ENCODE measurements around the gene ST3GAL3.
"Not testable (repeated sequence)": the region's sequence is repeated elsewhere in the genome, so short reads cannot be mapped to it uniquely, and the experiment has no call there.

ST3GAL3 gene

GRCh38 chr1:43824795-43825194 lies 117.5 kb downstream of the ST3GAL3 start:
- H3K4me3 ChIP-seq (ENCODE audit: low read length): no peak overlapping the region
- DNase-seq (ENCODE audit: low read depth): peak; percentile 33
- no peak for TF ChIP-seq CTCF (IDR thresholded peaks at IDR 0.05; ENCODE audit: insufficient read depth, low read depth, low read length, missing control alignments)

- TF ChIP-seq CTCF (IDR thresholded peaks at IDR 0.05; ENCODE audit: insufficient read depth, low read depth, low read length, missing control alignments): no peak
- H3K4me3 ChIP-seq (ENCODE audit: low read length): no peak overlapping the region
- DNase-seq (ENCODE audit: low read depth): no peak
Measured at GRCh38 chr1:43828574-43828973, 121.2 kb downstream of the ST3GAL3 start.

- no peak for TF ChIP-seq CTCF (IDR thresholded peaks at IDR 0.05; ENCODE audit: insufficient read depth, low read depth, low read length, missing control alignments)
- no peak overlapping the region for H3K4me3 ChIP-seq (ENCODE audit: low read length)
- DNase-seq (ENCODE audit: low read depth): no peak
Measured at GRCh38 chr1:43830802-43831201, 123.5 kb downstream of the ST3GAL3 start.

DNA sequence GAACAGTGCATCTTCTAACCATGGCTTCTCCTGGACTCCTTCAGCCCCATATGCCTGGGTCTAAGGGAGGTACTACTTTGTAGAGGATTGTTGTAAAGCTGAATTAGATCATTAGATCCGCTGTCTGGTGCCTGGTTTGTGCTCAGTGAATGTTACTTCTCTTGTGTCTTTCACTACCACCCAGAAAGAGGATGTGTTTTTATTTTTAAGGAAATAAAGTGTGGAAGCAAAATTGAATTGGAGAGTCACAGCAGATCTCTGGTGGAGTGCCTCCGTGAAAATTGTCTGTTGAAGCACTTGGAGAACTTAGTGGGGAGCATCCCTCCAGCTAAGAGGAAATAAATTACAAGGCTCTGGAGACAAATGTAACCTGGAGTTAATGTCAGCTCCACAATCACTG lies 124.5 kb downstream of the ST3GAL3 start:
- TF ChIP-seq CTCF (IDR thresholded peaks at IDR 0.05; ENCODE audit: insufficient read depth, low read depth, low read length, missing control alignments): no peak
- DNase-seq (ENCODE audit: low read depth): no peak
- no peak overlapping the region for H3K4me3 ChIP-seq (ENCODE audit: low read length)

DNA sequence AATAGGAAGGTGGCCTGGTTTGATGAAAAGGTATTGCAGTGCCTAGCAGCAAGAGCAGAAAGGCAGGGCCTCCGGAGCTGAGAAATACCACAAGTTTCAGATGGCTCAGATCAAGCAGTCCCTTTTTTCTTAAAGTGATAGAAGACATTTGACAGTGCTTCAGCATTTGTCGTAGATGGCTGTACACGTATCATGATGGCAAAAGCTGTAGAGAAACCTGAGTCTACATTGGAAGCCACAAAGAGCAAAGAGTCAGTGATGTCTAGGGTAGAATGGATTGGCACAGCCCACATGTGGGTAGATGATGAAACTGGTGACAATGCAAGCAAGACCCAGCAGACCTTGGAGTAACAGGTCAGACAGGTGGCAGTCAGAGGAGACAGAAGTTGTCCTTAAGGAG lies 124.9 kb downstream of the ST3GAL3 start:
- DNase-seq (ENCODE audit: low read depth): no peak
- H3K4me3 ChIP-seq (ENCODE audit: low read length): no peak overlapping the region
- no peak for TF ChIP-seq CTCF (IDR thresholded peaks at IDR 0.05; ENCODE audit: insufficient read depth, low read depth, low read length, missing control alignments)

DNA sequence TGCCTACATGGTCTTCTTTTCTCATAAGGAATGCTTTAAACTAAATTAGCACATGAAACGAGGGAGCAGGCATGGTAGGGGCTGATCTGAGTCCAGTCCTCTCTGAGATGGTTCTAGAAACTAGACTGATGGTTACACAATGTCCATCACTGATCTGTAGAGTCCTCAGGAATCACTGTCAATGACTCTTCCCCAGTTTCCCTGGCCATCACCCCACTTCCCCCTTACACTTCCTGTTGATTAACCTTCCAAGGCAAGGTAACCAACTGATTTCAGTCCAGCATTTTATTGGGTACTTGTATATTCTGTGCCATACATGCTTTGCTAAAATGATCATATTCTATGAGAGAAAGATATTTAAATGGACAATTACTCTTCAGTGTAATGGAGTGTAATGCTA lies 125.7 kb downstream of the ST3GAL3 start:
- H3K4me3 ChIP-seq (ENCODE audit: low read length): no peak overlapping the region
- DNase-seq (ENCODE audit: low read depth): no peak
- no peak for TF ChIP-seq CTCF (IDR thresholded peaks at IDR 0.05; ENCODE audit: insufficient read depth, low read depth, low read length, missing control alignments)

DNA sequence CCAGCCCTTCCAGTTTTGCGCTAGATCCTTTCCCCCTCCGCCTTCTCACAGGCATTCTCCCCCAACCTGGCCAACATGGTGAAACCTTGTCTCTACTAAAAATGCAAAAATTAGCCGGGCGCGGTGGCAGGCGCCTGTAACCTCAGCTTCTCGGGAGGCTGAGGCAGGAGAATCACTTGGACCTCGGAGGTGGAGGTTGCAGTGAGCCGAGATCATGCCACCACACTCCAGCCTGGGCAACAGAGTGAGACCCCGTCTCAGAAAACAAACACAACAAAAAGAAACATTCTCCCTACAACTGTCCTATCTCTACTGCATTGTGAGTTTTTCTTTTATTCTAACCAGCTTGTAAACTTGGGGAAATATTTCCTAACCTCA lies 126.6 kb downstream of the ST3GAL3 start:
- not testable (repeated sequence) for H3K4me3 ChIP-seq (ENCODE audit: low read length); DNase-seq (ENCODE audit: low read depth)

All from epithelial cell of esophagus (primary cell).